B cell (primary cell): Measurements from ENCODE around the gene CGB3. TPM values are rescaled to one million over a fixed set of nuclear protein-coding genes. Genes with fewer than 3 reads are reported as not detected.
"Not testable (repeated sequence)": the region's sequence is repeated elsewhere in the genome, so short reads cannot be mapped to it uniquely, and the experiment has no call there.

Experiments
- ATAC-seq: fragments of 200-7000 bp; cut with Tn5 transposase; one replicate; pipeline ENCODE4 v1.10.0; 2021; ENCODE audit warnings: low read depth, mild to moderate bottlenecking, moderate number of reproducible peaks, moderate library complexity
- CTCF ChIA-PET: fragments of 350-600 bp; sonication (Branson Sonifier 250); formaldehyde crosslinking; loops from one replicate; lab custom pipeline; 2021; ENCODE audit warnings: antibody characterized with exemption, inconsistent platforms; lab: Charles Lee
- POLR2A ChIA-PET: fragments of 350-600 bp; sonication (Branson Sonifier 250); formaldehyde crosslinking; loops from one replicate; lab custom pipeline; 2021; ENCODE audit warnings: antibody characterized with exemption; lab: Charles Lee
- DNase-seq: peaks from one replicate; pipeline ENCODE4 v3.0.0; 2013
- H2AFZ ChIP-seq: 2 replicates; pipeline ENCODE4 v1.6.1; 2012; ENCODE audit warnings: mild to moderate bottlenecking, low read depth, low read length; ENCODE audit not compliant: insufficient read depth, poor library complexity, severe bottlenecking
- H3K27ac ChIP-seq, 2 donors: 1 replicate in 1 of 2; 2 replicates in 1 of 2; pipeline ENCODE4 v1.5.1; 2012 to 2013; ENCODE audit warnings: low read length in 2 of 2, mild to moderate bottlenecking in 2 of 2, moderate library complexity in 1 of 2
- H3K27me3 ChIP-seq, 4 experiments: fragments of 200-600 bp in 1 of 4; sonication (generic) in 1 of 4; replicated peaks in 1 of 4; 1 replicate in 2 of 4; 2 replicates in 2 of 4; pipeline versions ENCODE4 v1.6.1 to v1.7.0; 2013 to 2016; ENCODE audit warnings: low read length in 3 of 4, mild to moderate bottlenecking in 2 of 4, mixed read lengths in 1 of 4, moderate library complexity in 1 of 4; ENCODE audit not compliant: insufficient read depth in 4 of 4, control insufficient read depth in 3 of 4; ENCODE audit errors: control extremely low read depth in 1 of 4
- H3K36me3 ChIP-seq, 2 experiments: replicated peaks in 1 of 2; 1 replicate in 1 of 2; 2 replicates in 1 of 2; pipeline versions ENCODE4 v1.6.1 to v1.7.1; 2013; ENCODE audit warnings: low read length in 1 of 2; ENCODE audit not compliant: insufficient read depth in 2 of 2, control insufficient read depth in 1 of 2; ENCODE audit errors: control extremely low read depth in 1 of 2, extremely low read depth in 1 of 2
- H3K4me1 ChIP-seq, 2 donors: fragments of 200-600 bp in 1 of 2; sonication (generic) in 1 of 2; 1 replicate in 1 of 2; 2 replicates in 1 of 2; pipeline versions ENCODE4 v1.5.1 to v1.6.1; 2013 to 2017; ENCODE audit warnings: low read length in 2 of 2; ENCODE audit not compliant: control insufficient read depth in 2 of 2, insufficient read depth in 2 of 2
- H3K4me2 ChIP-seq: replicated peaks from 2 replicates; pipeline ENCODE3; 2012; ENCODE audit warnings: mild to moderate bottlenecking, low read depth, low read length; ENCODE audit not compliant: poor library complexity, severe bottlenecking
- H3K4me3 ChIP-seq, 5 experiments: fragments of 200-600 bp in 1 of 5; sonication (generic) in 1 of 5; 1 replicate in 3 of 5; 2 replicates in 2 of 5; pipeline versions ENCODE4 v1.5.1 to v1.7.0; 2011 to 2016; ENCODE audit warnings: low read length in 4 of 5, mild to moderate bottlenecking in 4 of 5, low read depth in 2 of 5, control low read depth in 1 of 5, moderate library complexity in 1 of 5; ENCODE audit not compliant: insufficient read depth in 1 of 5; ENCODE audit errors: control extremely low read depth in 1 of 5, extremely low read depth in 1 of 5
- H3K79me2 ChIP-seq: fragments of 200-600 bp; sonication (generic); one replicate; pipeline ENCODE4 v1.6.0; 2016; ENCODE audit warnings: low read length; ENCODE audit not compliant: control insufficient read depth, insufficient read depth
- H3K9ac ChIP-seq: fragments of 200-600 bp; sonication (generic); 2 replicates; pipeline ENCODE4 v1.6.1; 2017; ENCODE audit warnings: mild to moderate bottlenecking, low read length, moderate library complexity
- H3K9me3 ChIP-seq, 3 donors: one replicate each; pipeline versions ENCODE4 v1.6.1 to v1.7.1; 2013; ENCODE audit warnings: low read length in 2 of 3; ENCODE audit not compliant: control insufficient read depth in 2 of 3, insufficient read depth in 1 of 3; ENCODE audit errors: control extremely low read depth in 1 of 3
- H4K20me1 ChIP-seq: 2 replicates; pipeline ENCODE4 v1.6.0; 2012; ENCODE audit warnings: mild to moderate bottlenecking, low read length; ENCODE audit not compliant: insufficient read depth, control insufficient read depth, poor library complexity, severe bottlenecking
- H3K27ac Mint-ChIP-seq: one replicate; pipeline ENCODE4 v1.8.0; 2021; ENCODE audit warnings: mixed read lengths
- H3K27me3 Mint-ChIP-seq: one replicate; pipeline ENCODE4 v1.8.0; 2021; ENCODE audit warnings: mixed read lengths
- H3K4me1 Mint-ChIP-seq: one replicate; pipeline ENCODE4 v1.8.0; 2021; ENCODE audit warnings: mixed read lengths
- H3K4me3 Mint-ChIP-seq: one replicate; pipeline ENCODE4 v1.8.0; 2021; ENCODE audit warnings: mixed read lengths
- H3K9me3 Mint-ChIP-seq: one replicate; pipeline ENCODE4 v1.8.0; 2022; ENCODE audit warnings: mixed read lengths; ENCODE audit not compliant: insufficient read depth
- WGBS: methylation state at CpG from one replicate; pipeline ENCODE4 v1.1.5; 2013; ENCODE audit warnings: missing lambda C conversion rate; ENCODE audit not compliant: insufficient coverage; 5-methylcytosine and 5-hydroxymethylcytosine counted together
- intact Hi-C: fragments of 100-400 bp; cut with micrococcal nuclease; formaldehyde crosslinking; loops from one replicate; pipeline ENCODE4 v1.10.0; 2022
- polyA plus RNA-seq: library from polyadenylated mRNA; depleted of rRNA; stranded (reverse); fragments of >200 nt; gene quantifications from 2 replicates; pipeline ENCODE4 v1.2.3, GENCODE V29; 2012
- total RNA-seq, 2 donors: library from RNA; stranded (reverse); fragments of 120-200 nt in 1 of 2; gene quantifications; 1 replicate in 1 of 2; 2 replicates in 1 of 2; pipeline versions ENCODE4 v1.2.3 to v1.2.4, GENCODE V29; 2013 to 2022
- TF ChIP-seq, protein P1 (sequence below): fragments of 200-600 bp; IDR thresholded peaks from one replicate; pipeline ENCODE4 v1.8.0; 2022; ENCODE audit warnings: antibody characterized with exemption, mild to moderate bottlenecking

Gene CGB3
- total and polyA plus RNA-seq, 2 donors (not counting 1 experiment from before 2014, with no cell fraction given), result not detected

GRCh38 chr19:49031642-49032301 is 7.6 kb upstream of the CGB3 start, which contains the start of gene CGB2:
TSS of gene CGB2 (plus strand) at chr19:49031890. CDS start at chr19:49032096, 206 bp downstream.
- not testable (repeated sequence) for H3K27me3 Mint-ChIP-seq

GRCh38 chr19:49030323-49030722 is 6.2 kb upstream of the CGB3 start:
- not testable (repeated sequence) for H3K4me3 Mint-ChIP-seq, ATAC-seq, H3K9me3 Mint-ChIP-seq

More at GRCh38 chr19:49031642-49032301, 7.6 kb upstream of the CGB3 start, which contains the start of gene CGB2:
- 57% methylated on average over 9 of the region's 28 CpGs for WGBS
- CTCF ChIA-PET, H2AFZ ChIP-seq, H3K27ac Mint-ChIP-seq, H3K9me3 ChIP-seq, H3K27ac ChIP-seq, H3K36me3 ChIP-seq, H3K4me1 ChIP-seq, H3K79me2 ChIP-seq, H3K27me3 ChIP-seq, H3K4me2 ChIP-seq, intact Hi-C loops, H3K4me3 Mint-ChIP-seq, H4K20me1 ChIP-seq, H3K9ac ChIP-seq, H3K4me1 Mint-ChIP-seq, ATAC-seq, POLR2A ChIA-PET, H3K9me3 Mint-ChIP-seq, H3K4me3 ChIP-seq: not testable (repeated sequence)
- DNase-seq, result peak; percentile 43
- TF ChIP-seq, protein P1, sequence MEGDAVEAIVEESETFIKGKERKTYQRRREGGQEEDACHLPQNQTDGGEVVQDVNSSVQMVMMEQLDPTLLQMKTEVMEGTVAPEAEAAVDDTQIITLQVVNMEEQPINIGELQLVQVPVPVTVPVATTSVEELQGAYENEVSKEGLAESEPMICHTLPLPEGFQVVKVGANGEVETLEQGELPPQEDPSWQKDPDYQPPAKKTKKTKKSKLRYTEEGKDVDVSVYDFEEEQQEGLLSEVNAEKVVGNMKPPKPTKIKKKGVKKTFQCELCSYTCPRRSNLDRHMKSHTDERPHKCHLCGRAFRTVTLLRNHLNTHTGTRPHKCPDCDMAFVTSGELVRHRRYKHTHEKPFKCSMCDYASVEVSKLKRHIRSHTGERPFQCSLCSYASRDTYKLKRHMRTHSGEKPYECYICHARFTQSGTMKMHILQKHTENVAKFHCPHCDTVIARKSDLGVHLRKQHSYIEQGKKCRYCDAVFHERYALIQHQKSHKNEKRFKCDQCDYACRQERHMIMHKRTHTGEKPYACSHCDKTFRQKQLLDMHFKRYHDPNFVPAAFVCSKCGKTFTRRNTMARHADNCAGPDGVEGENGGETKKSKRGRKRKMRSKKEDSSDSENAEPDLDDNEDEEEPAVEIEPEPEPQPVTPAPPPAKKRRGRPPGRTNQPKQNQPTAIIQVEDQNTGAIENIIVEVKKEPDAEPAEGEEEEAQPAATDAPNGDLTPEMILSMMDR, result peak; percentile 27

DNA sequence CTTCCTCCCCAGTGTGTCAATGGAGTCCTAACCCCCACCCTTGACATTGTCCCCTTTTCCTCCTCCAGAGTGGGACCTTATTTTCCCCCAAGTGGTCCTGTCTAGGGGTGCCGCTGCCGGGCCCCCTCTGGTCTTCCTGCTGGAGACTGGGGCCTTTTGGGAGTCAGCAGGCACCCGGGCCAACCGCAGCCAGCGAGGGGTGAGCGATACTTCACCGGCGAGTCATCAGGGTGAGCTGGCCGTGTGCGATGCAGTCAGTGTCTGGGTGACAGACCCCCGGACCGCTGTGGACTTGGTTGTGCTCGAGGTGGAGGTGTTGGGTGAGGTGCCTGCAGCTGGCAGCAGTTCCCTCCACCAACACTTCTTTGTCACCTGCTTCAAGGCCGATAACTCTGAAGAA is 5.6 kb upstream of the CGB3 start:
- H3K4me1 Mint-ChIP-seq, CTCF ChIA-PET, DNase-seq, H3K27ac ChIP-seq, H3K27ac Mint-ChIP-seq, H3K4me3 Mint-ChIP-seq, H3K36me3 ChIP-seq, ATAC-seq, H3K27me3 ChIP-seq, H3K4me3 ChIP-seq, H3K9me3 Mint-ChIP-seq, H3K79me2 ChIP-seq, H3K9me3 ChIP-seq, H3K4me1 ChIP-seq, H3K27me3 Mint-ChIP-seq, H2AFZ ChIP-seq, H3K4me2 ChIP-seq, POLR2A ChIA-PET, H4K20me1 ChIP-seq, H3K9ac ChIP-seq, intact Hi-C loops: not testable (repeated sequence)
- WGBS, result 91% methylated on average over 11 of the region's 14 CpGs

More at GRCh38 chr19:49030323-49030722, 6.2 kb upstream of the CGB3 start:
- H3K4me1 ChIP-seq, H3K27ac Mint-ChIP-seq, H3K4me1 Mint-ChIP-seq, CTCF ChIA-PET, DNase-seq, H3K27me3 ChIP-seq, H3K9ac ChIP-seq, H3K4me3 ChIP-seq, H4K20me1 ChIP-seq, H3K4me2 ChIP-seq, H3K27me3 Mint-ChIP-seq, intact Hi-C loops, POLR2A ChIA-PET, H3K27ac ChIP-seq, H2AFZ ChIP-seq, H3K79me2 ChIP-seq, H3K36me3 ChIP-seq, H3K9me3 ChIP-seq: not testable (repeated sequence)
- WGBS, result no CpG with 5 or more reads among the region's 8 CpGs
